BE2C (cell line): ENCODE data around the gene ZDHHC19.
"Not testable (repeated sequence)": the region's sequence is repeated elsewhere in the genome, so short reads cannot be mapped to it uniquely, and the experiment has no call there.

Experiments used
- DNase-seq: peaks from one replicate; pipeline ENCODE4 v3.0.0-alpha.2; 2020
- H3K27me3 ChIP-seq: fragments of 250-450 bp; sonication (Bioruptor Pico); 2 replicates; pipeline ENCODE4 v1.5.1; 2020; ENCODE audit warnings: mild to moderate bottlenecking
- H3K36me3 ChIP-seq: fragments of 250-450 bp; sonication (Bioruptor Pico); 2 replicates; pipeline ENCODE4 v1.5.1; 2020; ENCODE audit warnings: mild to moderate bottlenecking
- H3K4me1 ChIP-seq: fragments of 250-450 bp; sonication (Bioruptor Pico); 2 replicates; pipeline ENCODE4 v1.5.1; 2020
- H3K4me3 ChIP-seq: 2 replicates; pipeline ENCODE4 v1.5.1; 2011; ENCODE audit warnings: low read depth, low read length
- H3K9me3 ChIP-seq: fragments of 250-450 bp; sonication (Bioruptor Pico); 2 replicates; pipeline ENCODE4 v1.5.1; 2020
- TF ChIP-seq, protein P1 (sequence below): IDR thresholded peaks from 2 replicates; pipeline ENCODE4 v1.5.1; 2012; ENCODE audit warnings: mild to moderate bottlenecking, low read depth, low read length

The ZDHHC19 gene

DNA sequence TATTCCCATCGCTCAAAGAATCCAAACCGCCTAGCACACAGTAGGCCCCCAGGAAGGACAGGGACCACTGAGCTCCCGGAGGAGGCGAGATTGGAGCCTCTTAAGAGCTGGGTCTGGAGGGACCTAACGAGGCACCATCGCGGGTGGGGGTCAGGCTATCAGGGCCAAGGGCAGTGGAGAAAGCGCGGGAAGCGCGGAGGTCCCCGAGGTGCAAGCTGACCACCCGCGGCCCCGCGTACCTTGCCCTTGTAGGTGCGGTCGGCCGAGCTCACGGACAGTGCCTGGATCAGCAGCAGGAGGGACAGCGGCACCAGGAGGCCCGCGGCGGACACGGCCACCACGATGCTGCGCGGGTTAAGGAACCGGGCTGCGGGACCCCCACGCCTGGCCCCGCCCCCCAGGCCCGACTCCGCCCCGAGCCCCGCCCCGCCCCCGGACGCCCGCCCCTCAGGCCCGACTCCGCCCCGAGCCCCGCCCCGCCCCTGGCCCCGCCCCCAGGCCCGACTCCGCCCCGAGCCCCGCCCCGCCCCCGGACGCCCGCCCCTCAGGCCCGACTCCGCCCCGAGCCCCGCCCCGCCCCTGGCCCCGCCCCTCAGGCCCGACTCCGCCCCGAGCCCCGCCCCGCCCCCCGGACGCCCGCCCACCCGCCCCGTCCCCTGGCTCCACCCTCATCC lies 3.9 kb downstream of the ZDHHC19 start:
- TF ChIP-seq, protein P1, sequence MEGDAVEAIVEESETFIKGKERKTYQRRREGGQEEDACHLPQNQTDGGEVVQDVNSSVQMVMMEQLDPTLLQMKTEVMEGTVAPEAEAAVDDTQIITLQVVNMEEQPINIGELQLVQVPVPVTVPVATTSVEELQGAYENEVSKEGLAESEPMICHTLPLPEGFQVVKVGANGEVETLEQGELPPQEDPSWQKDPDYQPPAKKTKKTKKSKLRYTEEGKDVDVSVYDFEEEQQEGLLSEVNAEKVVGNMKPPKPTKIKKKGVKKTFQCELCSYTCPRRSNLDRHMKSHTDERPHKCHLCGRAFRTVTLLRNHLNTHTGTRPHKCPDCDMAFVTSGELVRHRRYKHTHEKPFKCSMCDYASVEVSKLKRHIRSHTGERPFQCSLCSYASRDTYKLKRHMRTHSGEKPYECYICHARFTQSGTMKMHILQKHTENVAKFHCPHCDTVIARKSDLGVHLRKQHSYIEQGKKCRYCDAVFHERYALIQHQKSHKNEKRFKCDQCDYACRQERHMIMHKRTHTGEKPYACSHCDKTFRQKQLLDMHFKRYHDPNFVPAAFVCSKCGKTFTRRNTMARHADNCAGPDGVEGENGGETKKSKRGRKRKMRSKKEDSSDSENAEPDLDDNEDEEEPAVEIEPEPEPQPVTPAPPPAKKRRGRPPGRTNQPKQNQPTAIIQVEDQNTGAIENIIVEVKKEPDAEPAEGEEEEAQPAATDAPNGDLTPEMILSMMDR, result no peak
- peak overlapping the region; percentile 44 for H3K4me3 ChIP-seq

DNA sequence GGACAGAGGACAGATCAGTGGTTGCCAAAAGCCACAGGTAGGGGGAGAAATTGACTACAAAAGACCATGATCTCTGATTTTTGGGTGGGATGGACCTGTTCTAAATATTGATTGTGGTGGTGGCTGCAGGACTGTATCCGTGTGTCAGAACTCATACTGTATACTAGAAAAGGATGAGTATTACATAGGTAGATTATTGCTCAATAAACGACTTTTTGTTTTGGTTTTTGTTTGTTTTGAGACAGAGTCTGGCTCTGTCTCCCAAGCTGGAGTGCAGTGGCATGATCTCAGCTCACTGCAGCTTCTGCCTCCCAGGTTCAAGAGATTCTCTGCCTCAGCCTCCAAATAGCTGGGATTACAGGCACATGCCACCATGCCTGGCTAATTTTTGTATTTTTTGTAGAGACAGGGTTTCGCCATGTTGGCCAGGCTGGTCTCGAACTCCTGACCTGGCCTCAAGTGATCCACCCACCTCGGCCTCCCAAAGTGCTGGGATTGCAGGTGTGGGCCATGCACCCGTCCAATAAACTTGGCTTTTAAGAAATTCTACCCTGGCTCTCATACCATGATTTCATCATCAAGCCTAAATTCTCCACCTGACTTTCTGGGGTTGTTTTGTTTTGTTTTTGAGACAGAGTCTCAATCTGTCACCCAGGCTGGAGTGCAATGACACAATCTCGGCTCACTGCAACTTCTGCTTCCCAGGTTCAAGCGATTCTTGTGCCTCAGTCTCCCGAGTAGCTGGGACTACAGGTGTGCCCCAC lies 5.6 kb downstream of the ZDHHC19 start:
- DNase-seq, H3K4me1 ChIP-seq, H3K27me3 ChIP-seq, H3K36me3 ChIP-seq, H3K9me3 ChIP-seq, H3K4me3 ChIP-seq: not testable (repeated sequence)

More for the DNA sequence above, 3.9 kb downstream of the ZDHHC19 start:
- H3K9me3 ChIP-seq, result no peaks in the 10 kb centered on the region
- peak; percentile 63 for DNase-seq
- no peaks in the 10 kb centered on the region for H3K4me1 ChIP-seq
- H3K27me3 ChIP-seq, result no peaks in the 10 kb centered on the region
- H3K36me3 ChIP-seq, result no peaks in the 10 kb centered on the region

DNA sequence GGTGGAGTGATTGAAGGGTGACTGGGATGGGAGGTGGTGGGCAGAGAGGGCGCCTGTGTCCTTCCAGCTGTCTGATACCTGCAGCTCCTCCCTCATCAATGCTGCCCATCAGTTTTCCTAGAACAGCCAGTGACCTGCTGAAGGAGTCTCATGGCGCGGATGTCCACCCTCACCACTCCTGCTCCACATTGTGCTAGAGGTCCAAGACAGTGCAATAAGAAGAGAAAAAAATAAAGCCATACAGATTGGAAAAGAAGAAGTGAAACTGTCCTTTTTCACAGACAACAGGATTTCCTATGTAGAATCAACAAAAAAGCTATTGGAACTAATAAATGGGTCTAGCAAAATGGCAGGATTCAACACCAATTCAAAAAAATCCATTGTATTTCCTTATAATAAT lies 7.4 kb downstream of the ZDHHC19 start:
- H3K4me1 ChIP-seq, result no peaks in the 10 kb centered on the region
- no peaks in the 10 kb centered on the region for H3K27me3 ChIP-seq
- TF ChIP-seq, protein P1, result no peak
- no peaks in the 10 kb centered on the region for H3K36me3 ChIP-seq
- H3K9me3 ChIP-seq, result no peaks in the 10 kb centered on the region
- H3K4me3 ChIP-seq, result no peak overlapping the region
- no peak for DNase-seq

DNA sequence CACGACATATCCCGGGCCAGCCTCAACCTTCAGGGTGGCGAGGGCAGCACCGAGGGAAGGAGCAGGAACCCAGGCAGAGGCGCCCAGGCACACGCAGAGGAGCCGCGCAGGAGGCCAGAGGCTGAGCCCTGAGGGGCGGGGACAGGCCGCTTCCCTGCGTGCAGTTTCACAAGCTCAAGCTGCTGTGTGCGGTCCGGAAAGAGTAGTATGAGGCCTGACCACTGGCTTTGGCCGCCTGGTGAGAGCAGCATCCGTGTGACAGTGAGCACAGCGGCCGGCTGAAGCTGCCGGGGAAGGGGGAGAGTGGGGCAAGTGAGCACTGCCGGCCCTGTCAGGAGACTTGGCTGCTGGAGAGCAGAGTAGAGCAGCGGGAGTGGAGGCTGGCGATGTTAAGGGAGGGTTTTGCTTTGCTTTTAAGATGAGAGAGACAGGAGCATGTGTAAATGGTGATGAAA lies 8.7 kb downstream of the ZDHHC19 start:
- Histone ChIP-seq H3K4me1 (no peaks in the 10 kb centered on the region), H3K9me3 (no peaks in the 10 kb centered on the region), H3K27me3 (no peaks in the 10 kb centered on the region), H3K36me3 (no peaks in the 10 kb centered on the region), H3K4me3 (no peak overlapping the region)
- TF ChIP-seq, protein P1, result no peak
- no peak for DNase-seq

DNA sequence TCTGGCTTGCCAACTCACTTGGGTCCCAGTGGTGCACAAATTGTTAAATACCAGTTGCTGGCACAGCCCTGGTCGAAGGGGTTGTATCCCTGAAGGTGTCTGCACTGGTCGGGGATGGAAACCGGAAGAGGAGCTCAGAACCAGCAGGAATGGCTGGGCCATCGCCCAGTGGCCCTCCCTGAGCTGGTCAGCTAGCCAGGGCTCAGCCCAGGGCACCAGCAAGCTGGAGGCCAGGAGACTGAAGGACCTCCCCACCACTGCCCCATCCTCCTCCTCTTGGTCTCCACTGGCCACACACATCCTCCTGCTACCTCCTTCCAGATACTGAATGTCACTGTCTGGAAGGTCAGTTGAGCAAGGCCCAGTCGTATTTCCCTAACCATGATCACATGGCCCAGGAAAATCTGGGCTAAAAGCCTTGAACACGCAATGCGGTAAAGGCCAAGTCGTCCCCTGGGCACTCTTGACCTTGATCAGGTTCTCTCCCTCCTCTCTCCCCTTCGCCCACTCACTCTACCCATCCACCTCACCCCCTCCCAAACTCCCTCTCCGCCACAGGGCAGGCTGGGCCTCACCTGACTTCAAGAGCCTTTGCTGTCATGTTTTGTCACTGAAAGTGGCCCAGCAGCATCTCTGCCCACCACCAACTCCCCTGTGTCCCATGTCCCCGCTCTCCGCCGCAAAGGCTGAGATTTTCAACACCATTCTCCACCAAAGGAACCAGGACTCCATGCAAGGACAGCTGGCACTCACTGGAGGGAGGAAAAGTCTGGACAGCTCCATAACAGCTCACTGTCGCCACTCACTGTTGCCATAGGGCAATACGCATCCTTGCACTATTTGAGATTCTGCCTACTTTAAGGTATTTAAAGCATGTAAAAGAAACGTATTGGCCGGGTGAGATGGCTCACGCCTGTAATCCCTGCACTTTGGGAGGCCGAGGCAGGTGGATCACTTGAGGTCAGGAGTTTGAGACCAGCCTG lies 12.1 kb downstream of the ZDHHC19 start:
- H3K27me3 ChIP-seq, result no peaks in the 10 kb centered on the region
- no peaks in the 10 kb centered on the region; the same call in 1 of the 2 replicates for H3K4me1 ChIP-seq
- no peak overlapping the region for H3K4me3 ChIP-seq
- no peaks in the 10 kb centered on the region for H3K9me3 ChIP-seq
- DNase-seq, result no peak
- H3K36me3 ChIP-seq, result no peaks in the 10 kb centered on the region
- TF ChIP-seq, protein P1, result peak; percentile 35

DNA sequence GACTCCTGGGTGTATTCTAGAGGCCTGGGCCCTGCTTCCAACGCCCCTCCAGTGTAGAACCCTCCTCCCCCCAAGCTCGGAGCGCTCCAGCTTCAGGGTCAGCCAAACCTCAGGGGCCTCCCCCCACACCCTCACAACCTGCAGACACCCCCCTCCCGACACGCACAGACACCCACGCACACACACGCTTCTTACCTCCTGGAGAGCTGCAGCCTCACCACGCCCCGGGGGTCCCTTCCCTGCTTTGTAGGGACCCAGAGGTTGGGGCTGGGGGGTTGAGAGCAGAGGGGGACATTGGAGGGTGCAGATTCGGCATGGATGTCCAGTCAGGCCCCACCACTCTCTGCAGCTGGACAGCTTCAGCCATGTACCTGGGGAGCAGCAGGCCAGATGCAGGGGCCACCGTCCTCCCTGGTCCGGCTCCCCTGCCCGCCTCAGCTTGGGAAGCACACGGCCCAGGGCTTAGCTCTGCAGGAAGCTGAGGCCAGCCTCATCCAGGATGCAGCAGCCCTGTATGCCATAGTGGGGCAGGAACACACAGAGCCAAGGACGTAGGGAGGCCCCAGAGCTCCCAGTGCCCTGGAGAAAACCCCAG lies 13.0 kb downstream of the ZDHHC19 start:
- no peaks in the 10 kb centered on the region for H3K36me3 ChIP-seq
- H3K4me1 ChIP-seq, result peaks cover 2% of the 10 kb centered on the region
- no peak overlapping the region for H3K4me3 ChIP-seq
- H3K9me3 ChIP-seq, result no peaks in the 10 kb centered on the region
- DNase-seq, result no peak
- H3K27me3 ChIP-seq, result no peaks in the 10 kb centered on the region
- TF ChIP-seq, protein P1, result no peak
